AG04449 (cell line): ENCODE measurements around the gene PTX4.

Source experiments
- CTCF ChIA-PET: fragments of 350-600 bp; formaldehyde crosslinking; extraction: SDS; loops from one replicate; lab custom pipeline; 2021; ENCODE audit warnings: antibody characterized with exemption; lab: Yijun Ruan, JAX
- POLR2A ChIA-PET: fragments of 400-600, 350-600 bp; formaldehyde crosslinking; extraction: SDS; loops from one replicate; lab custom pipeline; 2020; ENCODE audit warnings: antibody characterized with exemption, inconsistent platforms; lab: Yijun Ruan, JAX
- DNase-seq: peaks from one replicate; pipeline ENCODE4 v3.0.0-alpha.2; 2010; ENCODE audit warnings: low read depth, low spot score
- H3K4me3 ChIP-seq: 2 replicates; pipeline ENCODE4 v1.5.1; 2011; ENCODE audit warnings: low read depth, mild to moderate bottlenecking, control low read depth, low read length
- CTCF ChIP-seq: IDR thresholded peaks from one replicate; pipeline ENCODE4 v1.5.1; 2011; ENCODE audit warnings: mild to moderate bottlenecking, moderate library complexity, low read length, control low read depth, inconsistent platforms; ENCODE audit not compliant: insufficient read depth; ENCODE audit errors: missing control alignments

Gene PTX4

GRCh38 chr16:1455190-1456171 is 33.3 kb downstream of the PTX4 start:
- H3K4me3 ChIP-seq = no peak overlapping the region
- no peak for TF ChIP-seq CTCF
- POLR2A ChIA-PET = no interaction called here
- CTCF ChIA-PET = no interaction called here
- no peak for DNase-seq

GRCh38 chr16:1454561-1454960 is 34.2 kb downstream of the PTX4 start:
- ChIA-PET CTCF (no interaction called here), POLR2A (no interaction called here)
- no peak overlapping the region for H3K4me3 ChIP-seq
- DNase-seq = no peak
- no peak for TF ChIP-seq CTCF

GRCh38 chr16:1453316-1453715 is 35.4 kb downstream of the PTX4 start:
- TF ChIP-seq CTCF = no peak
- H3K4me3 ChIP-seq = no peak overlapping the region
- POLR2A ChIA-PET = interaction anchor here (0.6 kb wide), 1 partner anchor 301 kb away, joined by 3 read pairs; no protein-coding TSS in a partner anchor
- DNase-seq = no peak
- CTCF ChIA-PET = interaction anchor here (1.0 kb wide), 1 partner anchor 9 kb away, joined by 4 read pairs; the partner anchor contains the start of gene CCDC154

GRCh38 chr16:1452530-1452929 is 36.2 kb downstream of the PTX4 start:
- no peak overlapping the region for H3K4me3 ChIP-seq
- DNase-seq = no peak
- TF ChIP-seq CTCF = no peak
- CTCF ChIA-PET = no interaction called here
- POLR2A ChIA-PET = no interaction called here

GRCh38 chr16:1451702-1452392 is 36.9 kb downstream of the PTX4 start:
- ChIA-PET CTCF (no interaction called here), POLR2A (no interaction called here)
- no peak for TF ChIP-seq CTCF
- no peak overlapping the region for H3K4me3 ChIP-seq
- DNase-seq = no peak

- TF ChIP-seq CTCF = no peak
- POLR2A ChIA-PET = no interaction called here
- H3K4me3 ChIP-seq = no peak overlapping the region
- no peak for DNase-seq
- CTCF ChIA-PET = no interaction called here
Observed at GRCh38 chr16:1450841-1451240, 37.9 kb downstream of the PTX4 start.
